GM12872 (cell line): ENCODE measurements around the gene DHX30.

Source experiments
- CTCF ChIP-seq: IDR thresholded peaks from 3 replicates; pipeline ENCODE4 v1.5.1; 2011; ENCODE audit warnings: low read depth, mild to moderate bottlenecking, low read length, moderate library complexity; ENCODE audit not compliant: insufficient read depth

DHX30 gene

GRCh38 chr3:47850564-47851410 is 47.8 kb downstream of the DHX30 start:
- no peak for TF ChIP-seq CTCF

GRCh38 chr3:47851888-47852603 is 49.1 kb downstream of the DHX30 start:
- TF ChIP-seq CTCF, result no peak

GRCh38 chr3:47852604-47853602 is 50.0 kb downstream of the DHX30 start:
- no peak for TF ChIP-seq CTCF

GRCh38 chr3:47854267-47854666 is 51.3 kb downstream of the DHX30 start:
- no peak for TF ChIP-seq CTCF

- no peak for TF ChIP-seq CTCF
Measured at GRCh38 chr3:47854720-47855455, 52.0 kb downstream of the DHX30 start.

GRCh38 chr3:47855461-47856383 is 52.8 kb downstream of the DHX30 start:
- TF ChIP-seq CTCF, result no peak
